ENCODE data around the gene PTPN9. TPM values are rescaled to one million over a fixed set of nuclear protein-coding genes. Genes with fewer than 3 reads are reported as not detected.

The PTPN9 gene
- total RNA-seq, 4 donors from 2014 or later, result 5.6 to 33.0 (median 18.9) TPM

DNA sequence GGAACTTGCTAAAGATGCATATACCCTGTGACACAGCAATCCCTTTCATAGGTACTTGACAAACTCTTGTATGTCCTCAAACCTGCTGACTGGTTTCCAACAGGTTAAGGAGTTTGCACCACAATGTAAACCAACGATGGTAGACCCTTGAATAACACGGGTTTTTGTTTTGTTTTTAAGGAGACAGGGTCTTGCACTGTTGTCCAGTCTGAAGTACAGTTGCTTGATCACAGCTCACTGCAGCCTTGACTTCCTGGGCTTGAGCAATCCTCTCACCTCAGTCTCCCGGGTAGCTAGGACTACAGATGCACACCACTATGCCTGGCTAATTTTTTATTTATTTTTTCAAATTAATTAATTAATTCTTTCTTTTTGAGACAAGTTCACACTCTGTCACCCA is 151.0 kb downstream of the PTPN9 start:
- no peaks in the 10 kb centered on the region for H3K27me3 ChIP-seq
- H3K27ac ChIP-seq, result no peak overlapping the region
- TF ChIP-seq, protein P1, sequence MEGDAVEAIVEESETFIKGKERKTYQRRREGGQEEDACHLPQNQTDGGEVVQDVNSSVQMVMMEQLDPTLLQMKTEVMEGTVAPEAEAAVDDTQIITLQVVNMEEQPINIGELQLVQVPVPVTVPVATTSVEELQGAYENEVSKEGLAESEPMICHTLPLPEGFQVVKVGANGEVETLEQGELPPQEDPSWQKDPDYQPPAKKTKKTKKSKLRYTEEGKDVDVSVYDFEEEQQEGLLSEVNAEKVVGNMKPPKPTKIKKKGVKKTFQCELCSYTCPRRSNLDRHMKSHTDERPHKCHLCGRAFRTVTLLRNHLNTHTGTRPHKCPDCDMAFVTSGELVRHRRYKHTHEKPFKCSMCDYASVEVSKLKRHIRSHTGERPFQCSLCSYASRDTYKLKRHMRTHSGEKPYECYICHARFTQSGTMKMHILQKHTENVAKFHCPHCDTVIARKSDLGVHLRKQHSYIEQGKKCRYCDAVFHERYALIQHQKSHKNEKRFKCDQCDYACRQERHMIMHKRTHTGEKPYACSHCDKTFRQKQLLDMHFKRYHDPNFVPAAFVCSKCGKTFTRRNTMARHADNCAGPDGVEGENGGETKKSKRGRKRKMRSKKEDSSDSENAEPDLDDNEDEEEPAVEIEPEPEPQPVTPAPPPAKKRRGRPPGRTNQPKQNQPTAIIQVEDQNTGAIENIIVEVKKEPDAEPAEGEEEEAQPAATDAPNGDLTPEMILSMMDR (IDR thresholded peaks at IDR 0.05), result no peak
- no peak for TF ChIP-seq POLR2A (IDR thresholded peaks at IDR 0.05)
- H3K36me3 ChIP-seq, result no peaks in the 10 kb centered on the region
- no peak overlapping the region for H3K4me3 ChIP-seq
- H3K9me3 ChIP-seq, result no peaks in the 10 kb centered on the region
- intact Hi-C loops (cut with DNase I; ENCODE audit: low total_unique reads), result no loop called here
- DNase-seq, result no peak
- no peaks in the 10 kb centered on the region for H3K4me1 ChIP-seq

DNA sequence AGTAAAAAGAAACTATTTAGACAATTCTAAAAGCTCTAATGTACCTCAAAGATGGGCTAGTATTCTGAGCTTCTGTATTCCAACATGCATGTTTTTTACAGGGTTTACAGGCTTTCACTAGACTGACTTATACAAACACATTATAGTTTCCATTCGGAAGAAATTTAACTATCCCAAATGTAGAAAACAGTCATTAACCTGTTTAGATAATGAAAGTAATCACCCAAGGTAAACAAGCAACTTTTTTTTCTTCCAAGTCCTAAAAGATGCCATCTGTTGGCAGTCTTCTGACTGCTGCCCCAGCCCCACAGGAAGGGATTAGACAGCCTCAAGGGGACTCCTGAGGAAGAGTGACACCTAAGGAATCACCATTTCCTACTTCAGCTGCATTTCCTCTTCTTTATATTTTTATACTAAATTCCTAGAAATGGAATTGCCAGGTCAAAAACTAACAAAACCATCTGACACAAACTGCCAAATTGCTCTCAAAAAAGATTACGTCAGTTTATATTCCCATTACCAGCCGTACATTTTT is 153.1 kb downstream of the PTPN9 start:
- intact Hi-C loops (cut with DNase I; ENCODE audit: low total_unique reads), result no loop called here
- H3K4me1 ChIP-seq, result no peaks in the 10 kb centered on the region
- H3K9me3 ChIP-seq, result no peaks in the 10 kb centered on the region
- no peak for DNase-seq
- H3K4me3 ChIP-seq, result no peak overlapping the region
- H3K27ac ChIP-seq, result no peak overlapping the region
- no peaks in the 10 kb centered on the region for H3K27me3 ChIP-seq
- H3K36me3 ChIP-seq, result no peaks in the 10 kb centered on the region
- TF ChIP-seq POLR2A (IDR thresholded peaks at IDR 0.05), result no peak
- TF ChIP-seq, protein P1 (IDR thresholded peaks at IDR 0.05), result no peak

DNA sequence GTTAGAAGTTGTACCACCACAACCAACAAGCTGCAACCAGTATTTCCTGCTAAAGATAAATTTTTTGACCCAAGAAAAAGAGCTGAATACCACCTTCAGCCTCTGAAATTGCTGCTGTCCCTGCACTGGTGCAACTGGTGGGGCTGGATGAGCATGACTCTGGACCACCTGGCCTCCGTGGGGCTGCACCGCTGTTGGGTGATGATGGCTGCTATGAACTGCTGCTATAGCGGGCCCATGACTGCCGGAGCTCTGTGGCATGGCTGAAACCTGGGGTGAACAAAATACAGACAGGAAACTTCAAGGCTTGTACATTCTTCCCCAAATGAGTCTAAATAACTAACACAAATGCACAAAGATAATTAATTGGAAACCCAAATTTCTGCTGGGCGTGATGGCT is 156.6 kb downstream of the PTPN9 start:
- intact Hi-C loops (cut with DNase I; ENCODE audit: low total_unique reads), result no loop called here

DNA sequence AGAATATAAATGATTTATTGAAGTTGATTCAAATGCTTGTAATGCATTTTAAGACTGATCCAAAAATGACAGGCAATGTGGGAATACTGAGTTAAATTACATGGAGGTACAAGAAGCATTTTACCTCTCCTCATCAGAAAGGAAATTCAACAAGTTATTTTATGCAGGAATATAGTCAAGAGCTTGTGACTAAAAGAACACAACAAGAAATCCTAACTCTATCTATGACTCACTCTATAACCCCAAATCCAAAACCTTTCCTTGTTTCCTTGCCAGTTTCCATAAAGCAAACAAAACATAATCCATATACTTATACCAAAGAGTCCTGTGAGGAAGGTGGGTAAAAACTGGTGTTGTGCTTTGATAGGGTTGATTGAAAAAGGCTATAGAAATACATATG is 158.4 kb downstream of the PTPN9 start:
- no peaks in the 10 kb centered on the region for H3K36me3 ChIP-seq

More for the DNA sequence above, 156.6 kb downstream of the PTPN9 start:
- no peaks in the 10 kb centered on the region for H3K36me3 ChIP-seq
- no peak for TF ChIP-seq POLR2A (IDR thresholded peaks at IDR 0.05)
- TF ChIP-seq, protein P1 (IDR thresholded peaks at IDR 0.05), result no peak
- H3K4me3 ChIP-seq, result no peak overlapping the region
- H3K9me3 ChIP-seq, result no peaks in the 10 kb centered on the region
- no peak overlapping the region for H3K27ac ChIP-seq
- no peaks in the 10 kb centered on the region for H3K27me3 ChIP-seq
- DNase-seq, result no peak
- no peaks in the 10 kb centered on the region for H3K4me1 ChIP-seq

DNA sequence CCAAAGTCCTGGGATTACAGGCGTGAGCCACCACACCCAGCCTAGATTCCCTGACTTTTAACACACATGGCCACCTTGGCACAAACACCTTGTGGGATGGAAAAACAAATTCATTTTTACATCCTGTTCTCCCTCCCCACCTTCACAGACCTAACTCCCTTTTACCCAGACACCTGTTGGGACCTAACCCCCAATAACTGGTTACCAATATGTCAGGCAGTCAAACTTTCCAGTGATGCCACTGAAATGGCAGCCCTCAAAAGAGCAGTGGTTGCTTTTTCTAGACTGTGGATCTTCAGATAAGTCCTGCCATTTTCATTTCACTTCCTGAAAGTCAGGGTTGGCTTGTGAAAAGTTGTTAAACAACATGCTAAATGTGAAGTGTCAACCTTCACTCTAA is 162.5 kb downstream of the PTPN9 start:
- Histone ChIP-seq H3K27ac (no peak overlapping the region), H3K4me3 (no peak overlapping the region), H3K36me3 (no peaks in the 10 kb centered on the region), H3K27me3 (no peaks in the 10 kb centered on the region), H3K4me1 (no peaks in the 10 kb centered on the region), H3K9me3 (no peaks in the 10 kb centered on the region)
- DNase-seq, result no peak
- TF ChIP-seq, protein P1 (IDR thresholded peaks at IDR 0.05), result no peak
- no peak for TF ChIP-seq POLR2A (IDR thresholded peaks at IDR 0.05)
- intact Hi-C loops (cut with DNase I; ENCODE audit: low total_unique reads), result no loop called here

More for the DNA sequence above, 158.4 kb downstream of the PTPN9 start:
- DNase-seq, result no peak
- Histone ChIP-seq H3K9me3 (no peaks in the 10 kb centered on the region), H3K27ac (no peak overlapping the region), H3K4me1 (no peaks in the 10 kb centered on the region), H3K27me3 (no peaks in the 10 kb centered on the region), H3K4me3 (no peak overlapping the region)
- intact Hi-C loops (cut with DNase I; ENCODE audit: low total_unique reads), result no loop called here
- TF ChIP-seq POLR2A (IDR thresholded peaks at IDR 0.05), result no peak
- TF ChIP-seq, protein P1 (IDR thresholded peaks at IDR 0.05), result no peak

Small RNA genes lying within 50 kb of the gene (small RNA-seq; reads per million reads assigned to genes)
- gene AC105036.1 (not detected), gene AC105036.2 (not detected)

Other genes with a start within 250 kb of the PTPN9 start
- 10 to 100 TPM; 29.9 to 53.0 (median 37.9) TPM for gene COMMD4, start 243.3 kb downstream of the PTPN9 start, total RNA-seq
- gene NEIL1, start 232.3 kb downstream of the PTPN9 start, total RNA-seq, result 100 to 1,000 TPM in 1 of 4 donors, 10 to 100 TPM in 2, 1 to 10 TPM in 1; 6.5 to 155 (median 37.2) TPM
- 100 to 1,000 TPM; 154 to 330 (median 180) TPM for gene MAN2C1, start 210.7 kb downstream of the PTPN9 start, total RNA-seq
- 100 to 1,000 TPM in 1 of 4 donors, 10 to 100 TPM in 3; 20.3 to 116 (median 55.2) TPM for gene SIN3A, start 127.6 kb downstream of the PTPN9 start, total RNA-seq
- 10 to 100 TPM in 3 of 4 donors, 1 to 10 TPM in 1; 2.0 to 35.8 (median 29.1) TPM for gene SNUPN, start 46.4 kb upstream of the PTPN9 start, total RNA-seq
- gene IMP3, start 60.9 kb upstream of the PTPN9 start, total RNA-seq, result 100 to 1,000 TPM in 1 of 4 donors, 10 to 100 TPM in 3; 32.9 to 171 (median 68.5) TPM
- gene SNX33, start 68.6 kb upstream of the PTPN9 start, total RNA-seq, result 10 to 100 TPM in 3 of 4 donors, 1 to 10 TPM in 1; 8.7 to 43.6 (median 28.2) TPM
- gene CSPG4, start 133.5 kb upstream of the PTPN9 start, total RNA-seq, result 10 to 100 TPM; 10.3 to 62.4 (median 46.7) TPM